Stimulated activated CD4-positive, alpha-beta T cell treated with anti-CD3 and anti-CD28 coated beads, Interleukin-1b, Interleukin-23, amount 100 ng/mL, for 24 hours (primary cell): ENCODE data around the gene GAS2L1.

ENCODE experiments used
- DNase-seq, 4 experiments: peaks; one replicate each; pipeline ENCODE4 v3.0.0-alpha.2; 2020; ENCODE audit warnings: low read depth in 4 of 4, low spot score in 1 of 4

GAS2L1 gene

GRCh38 chr22:29325785-29326315 is 19.4 kb downstream of the GAS2L1 start:
- no peak for DNase-seq

- DNase-seq = no peak
Measured at GRCh38 chr22:29326481-29326880, 20.0 kb downstream of the GAS2L1 start.

DNA sequence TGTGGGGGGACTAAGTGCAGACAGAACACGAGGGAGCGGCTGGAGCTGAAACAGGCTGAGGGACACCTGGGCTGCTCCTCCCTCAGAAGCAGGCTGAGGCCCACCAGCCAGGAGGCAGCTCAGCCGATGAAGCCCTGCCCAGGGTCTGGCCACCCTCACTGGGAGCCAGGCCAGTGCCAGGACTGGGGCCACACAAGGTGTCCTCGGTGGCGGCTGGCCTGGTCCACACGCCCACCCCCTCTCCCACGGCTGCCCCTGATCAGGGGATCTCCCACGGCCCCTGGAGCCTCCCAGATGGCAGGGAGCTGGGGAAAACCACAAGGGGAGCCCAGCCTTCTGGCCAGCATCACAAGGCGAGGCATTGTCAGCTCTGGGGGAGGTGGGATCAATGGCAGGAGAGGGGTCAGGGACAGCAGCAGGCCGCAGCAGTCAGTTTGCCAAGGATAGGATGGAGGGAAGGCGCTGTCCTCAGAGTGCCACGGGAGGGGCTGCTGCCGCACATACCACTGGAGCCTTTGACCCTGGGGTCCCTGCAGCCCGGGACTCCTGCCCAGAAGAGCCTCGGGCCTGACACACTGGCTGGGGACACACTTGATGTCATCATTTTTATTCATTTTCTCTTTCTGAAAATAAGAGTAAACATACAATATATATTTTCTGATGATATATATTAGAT is 20.8 kb downstream of the GAS2L1 start:
- no peak for DNase-seq

GRCh38 chr22:29328055-29328454 is 21.6 kb downstream of the GAS2L1 start:
- no peak for DNase-seq

GRCh38 chr22:29328566-29329500 is 22.4 kb downstream of the GAS2L1 start:
- no peak for DNase-seq

- no peak for DNase-seq
Measured at GRCh38 chr22:29329581-29329980, 23.1 kb downstream of the GAS2L1 start.

DNA sequence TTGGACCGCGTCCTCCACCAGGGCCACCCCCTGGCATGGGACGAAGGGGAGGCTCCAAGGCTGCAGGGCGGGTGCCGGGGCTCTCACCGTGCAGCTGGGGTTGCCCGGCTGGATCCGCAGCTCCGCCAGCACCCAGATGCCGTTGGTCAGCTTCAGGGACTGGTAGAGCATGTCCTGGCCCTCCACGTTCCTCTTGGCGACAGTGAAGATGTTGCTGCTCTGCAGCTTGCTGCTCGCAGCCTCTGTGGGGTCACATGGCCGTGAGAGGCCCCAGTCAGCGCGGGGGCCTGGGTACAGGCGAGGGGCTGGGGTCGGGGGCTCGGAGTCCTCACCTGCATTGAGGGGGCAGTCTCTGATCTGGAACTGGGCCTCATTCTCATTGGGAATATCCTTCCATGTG is 23.8 kb downstream of the GAS2L1 start:
- DNase-seq = no peak

- DNase-seq = no peak
Measured at GRCh38 chr22:29330753-29331152, 24.3 kb downstream of the GAS2L1 start.

DNA sequence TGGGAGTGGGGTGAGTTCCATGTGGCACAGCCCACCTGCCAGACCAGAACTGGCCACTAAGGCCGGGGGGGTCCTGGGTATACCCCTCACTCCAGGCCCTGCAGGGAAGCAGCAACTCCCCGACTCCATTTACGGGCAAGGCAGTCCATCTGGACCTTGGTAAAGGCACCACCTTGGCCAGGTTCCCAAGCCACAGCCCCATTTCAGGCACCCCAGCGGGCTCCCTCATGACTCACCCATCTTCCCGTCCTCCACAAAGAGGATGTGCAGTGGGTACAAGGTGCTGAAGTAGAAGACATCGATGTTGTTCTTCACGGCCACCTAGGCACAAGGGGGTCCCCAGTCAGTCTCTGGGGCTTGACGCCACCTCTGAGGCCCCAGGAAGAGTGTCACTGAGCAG is 24.8 kb downstream of the GAS2L1 start:
- no peak for DNase-seq

- DNase-seq = no peak
Measured at GRCh38 chr22:29331658-29332300, 25.3 kb downstream of the GAS2L1 start.

GRCh38 chr22:29332886-29333496 is 26.5 kb downstream of the GAS2L1 start:
- DNase-seq = no peak

DNA sequence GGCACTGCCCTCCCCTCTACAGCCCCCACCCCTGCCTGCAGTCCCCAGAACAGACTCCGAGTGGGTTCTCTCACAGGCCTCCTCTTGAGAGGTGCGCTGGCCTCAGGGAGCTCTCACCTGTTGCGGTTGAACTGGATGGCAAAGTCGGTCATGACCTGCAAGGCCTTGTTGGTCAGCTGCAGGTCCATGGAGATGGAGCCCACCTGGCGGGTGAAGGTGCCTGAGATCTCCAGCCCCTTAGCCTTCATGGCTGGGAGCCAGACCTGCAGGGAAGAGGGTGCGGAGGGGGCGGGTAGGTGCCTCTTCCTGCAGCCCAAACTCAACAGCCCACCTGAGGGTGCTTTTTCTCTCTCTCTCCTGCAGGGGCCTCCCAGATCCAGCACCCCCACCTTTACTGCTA is 27.7 kb downstream of the GAS2L1 start:
- no peak for DNase-seq

- no peak for DNase-seq
Measured at GRCh38 chr22:29334696-29335344, 28.4 kb downstream of the GAS2L1 start.

GRCh38 chr22:29335656-29336055 is 29.2 kb downstream of the GAS2L1 start:
- DNase-seq = no peak

- no peak for DNase-seq
Measured at GRCh38 chr22:29336751-29337490, 30.5 kb downstream of the GAS2L1 start.

GRCh38 chr22:29337631-29338284 is 31.3 kb downstream of the GAS2L1 start:
- no peak for DNase-seq

DNA sequence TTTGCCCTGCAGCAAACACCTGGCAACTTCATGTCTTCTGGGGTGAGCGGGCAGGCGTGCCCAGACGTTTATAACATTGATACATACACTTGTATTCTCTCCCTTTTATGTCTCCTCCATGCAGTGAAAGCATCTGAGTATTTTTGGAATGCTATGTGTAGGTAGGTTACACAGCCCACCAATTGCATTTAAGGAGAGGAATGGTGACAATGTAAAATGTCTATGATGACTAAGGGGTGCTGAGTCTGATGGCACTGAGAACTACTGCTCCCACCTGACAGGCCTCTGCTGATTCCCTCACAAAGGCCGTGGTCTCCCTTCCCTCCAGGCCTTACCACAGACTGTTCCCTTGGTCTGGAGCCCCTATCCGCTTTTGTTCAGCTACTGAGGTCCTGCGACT is 31.9 kb downstream of the GAS2L1 start:
- DNase-seq = no peak

DNA sequence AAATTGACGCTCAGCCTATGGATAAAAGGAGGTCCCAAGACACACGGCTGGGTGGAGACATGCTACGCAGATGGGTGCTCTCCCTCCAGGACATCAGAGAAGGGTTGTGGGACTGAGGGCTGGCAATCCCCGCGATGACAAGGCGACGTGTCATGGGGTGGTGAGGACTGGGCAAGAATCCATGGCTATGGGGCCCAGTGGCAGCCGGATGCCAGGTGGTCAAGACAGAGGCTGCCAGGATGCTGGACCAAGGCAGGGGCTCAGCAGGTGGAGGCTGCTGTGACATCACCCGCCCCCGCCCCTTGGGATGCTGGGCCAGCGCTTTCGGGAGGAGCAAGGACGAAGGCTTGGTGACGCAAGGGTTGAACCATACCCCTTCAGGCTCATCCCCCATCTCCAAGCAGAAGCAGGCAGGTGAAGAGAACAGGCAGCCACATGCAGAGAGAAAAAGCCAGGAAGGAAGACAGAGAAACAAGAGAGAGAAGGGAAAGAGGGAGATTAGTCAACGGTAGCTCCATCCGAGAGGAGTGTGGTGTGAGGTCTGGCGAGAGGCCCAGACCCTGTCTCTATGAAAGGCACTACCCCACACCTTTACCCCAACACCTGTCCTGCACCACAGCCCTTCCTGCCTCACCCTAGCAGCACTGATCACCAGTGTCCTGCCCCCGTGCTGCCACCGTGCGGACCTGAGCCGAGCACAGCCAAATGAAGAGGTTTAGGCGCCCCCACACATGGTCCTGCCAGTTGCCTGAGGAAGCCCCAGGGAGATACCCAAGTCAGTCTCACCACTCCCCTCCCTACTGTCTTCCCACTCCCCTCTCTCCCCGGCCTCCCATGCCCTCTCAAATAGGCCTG is 33.2 kb downstream of the GAS2L1 start:
- DNase-seq = no peak

GRCh38 chr22:29340566-29340965 is 34.1 kb downstream of the GAS2L1 start:
- no peak for DNase-seq
